ACC112 (cell line): ENCODE results near the gene CCNL1.
"Not testable (repeated sequence)": the region's sequence is repeated elsewhere in the genome, so short reads cannot be mapped to it uniquely, and the experiment has no call there.

Experiments
- H2AFZ ChIP-seq: fragments of 200-600 bp; sonication (generic); one replicate; pipeline ENCODE4 v1.6.0; 2017; ENCODE audit warnings: antibody characterized with exemption, low read length; ENCODE audit not compliant: unreplicated experiment
- H3K27ac ChIP-seq: fragments of 200-600 bp; sonication (generic); 2 replicates; pipeline ENCODE4 v1.5.1; 2014; ENCODE audit warnings: low read depth, mild to moderate bottlenecking, antibody characterized with exemption, low read length, moderate library complexity
- H3K27me3 ChIP-seq: fragments of 200-600 bp; sonication (generic); 2 replicates; pipeline ENCODE4 v1.6.1; 2014; ENCODE audit warnings: mild to moderate bottlenecking, antibody characterized with exemption, low read length, moderate library complexity, mixed read lengths; ENCODE audit not compliant: insufficient read depth
- H3K36me3 ChIP-seq: fragments of 200-600 bp; sonication (generic); 2 replicates; pipeline ENCODE4 v1.6.1; 2016; ENCODE audit warnings: mild to moderate bottlenecking, antibody characterized with exemption, low read length, moderate library complexity, mixed read lengths; ENCODE audit not compliant: insufficient read depth
- H3K4me1 ChIP-seq: fragments of 200-600 bp; sonication (generic); one replicate; pipeline ENCODE4 v1.6.1; 2016; ENCODE audit warnings: low read length, mixed read lengths; ENCODE audit not compliant: insufficient read depth, unreplicated experiment, control insufficient read depth
- H3K4me3 ChIP-seq: fragments of 200-600 bp; sonication (generic); 2 replicates; pipeline ENCODE4 v1.5.1; 2014; ENCODE audit warnings: mild to moderate bottlenecking, low read depth, low read length
- H3K79me2 ChIP-seq: fragments of 200-600 bp; sonication (generic); one replicate; pipeline ENCODE4 v1.6.0; 2016; ENCODE audit warnings: low read length; ENCODE audit not compliant: control insufficient read depth, unreplicated experiment, insufficient read depth

Gene CCNL1

GRCh38 chr3:157103280-157103679 is 56.7 kb downstream of the CCNL1 start:
- Histone ChIP-seq H3K36me3 (no peaks in the 10 kb centered on the region), H3K79me2 (no peaks in the 10 kb centered on the region), H3K4me1 (peaks cover 27% of the 10 kb centered on the region), H3K4me3 (no peak overlapping the region), H2AFZ (no peak overlapping the region), H3K27ac (no peak overlapping the region), H3K27me3 (no peaks in the 10 kb centered on the region)

GRCh38 chr3:157102595-157102994 is 57.4 kb downstream of the CCNL1 start:
- H3K27me3 ChIP-seq, H2AFZ ChIP-seq, H3K36me3 ChIP-seq, H3K27ac ChIP-seq, H3K79me2 ChIP-seq, H3K4me3 ChIP-seq: not testable (repeated sequence)
- peaks cover 27% of the 10 kb centered on the region for H3K4me1 ChIP-seq

- H3K79me2 ChIP-seq: no peaks in the 10 kb centered on the region
- H2AFZ ChIP-seq: no peak overlapping the region
- H3K27ac ChIP-seq: no peak overlapping the region
Measured at GRCh38 chr3:157102098-157102497, 57.8 kb downstream of the CCNL1 start.

GRCh38 chr3:157101486-157101885 is 58.5 kb downstream of the CCNL1 start:
- H3K4me3 ChIP-seq: no peak overlapping the region
- H3K36me3 ChIP-seq: no peaks in the 10 kb centered on the region
- no peaks in the 10 kb centered on the region for H3K79me2 ChIP-seq
- H3K27ac ChIP-seq: no peak overlapping the region
- H3K27me3 ChIP-seq: no peaks in the 10 kb centered on the region
- H2AFZ ChIP-seq: no peak overlapping the region
- peaks cover 27% of the 10 kb centered on the region for H3K4me1 ChIP-seq

More at GRCh38 chr3:157102098-157102497, 57.8 kb downstream of the CCNL1 start:
- no peaks in the 10 kb centered on the region for H3K27me3 ChIP-seq
- H3K4me3 ChIP-seq: no peak overlapping the region
- no peaks in the 10 kb centered on the region for H3K36me3 ChIP-seq
- peaks cover 27% of the 10 kb centered on the region for H3K4me1 ChIP-seq

GRCh38 chr3:157100608-157101396 is 59.1 kb downstream of the CCNL1 start:
- H3K79me2 ChIP-seq: no peaks in the 10 kb centered on the region
- H3K4me1 ChIP-seq: peaks cover 27% of the 10 kb centered on the region
- no peaks in the 10 kb centered on the region for H3K27me3 ChIP-seq
- no peak overlapping the region for H3K27ac ChIP-seq
- no peak overlapping the region for H2AFZ ChIP-seq
- no peak overlapping the region for H3K4me3 ChIP-seq
- no peaks in the 10 kb centered on the region for H3K36me3 ChIP-seq

GRCh38 chr3:157100096-157100477 is 59.9 kb downstream of the CCNL1 start:
- Histone ChIP-seq H3K27me3 (no peaks in the 10 kb centered on the region), H3K79me2 (no peaks in the 10 kb centered on the region), H3K36me3 (no peaks in the 10 kb centered on the region), H3K4me1 (peaks cover 27% of the 10 kb centered on the region), H2AFZ (no peak overlapping the region), H3K27ac (no peak overlapping the region), H3K4me3 (no peak overlapping the region)

GRCh38 chr3:157099326-157100095 is 60.4 kb downstream of the CCNL1 start:
- no peaks in the 10 kb centered on the region for H3K36me3 ChIP-seq
- H3K4me3 ChIP-seq: no peak overlapping the region
- peaks cover 29% of the 10 kb centered on the region for H3K4me1 ChIP-seq
- no peaks in the 10 kb centered on the region for H3K27me3 ChIP-seq
- no peak overlapping the region for H2AFZ ChIP-seq
- H3K79me2 ChIP-seq: no peaks in the 10 kb centered on the region
- H3K27ac ChIP-seq: no peak overlapping the region

- no peak overlapping the region for H3K4me3 ChIP-seq
- H3K79me2 ChIP-seq: no peaks in the 10 kb centered on the region
- H3K27ac ChIP-seq: no peak overlapping the region
- H2AFZ ChIP-seq: no peak overlapping the region
- peaks cover 28% of the 10 kb centered on the region for H3K4me1 ChIP-seq
- no peaks in the 10 kb centered on the region for H3K36me3 ChIP-seq
- H3K27me3 ChIP-seq: no peaks in the 10 kb centered on the region
Measured at GRCh38 chr3:157098823-157099185, 61.1 kb downstream of the CCNL1 start.

GRCh38 chr3:157098121-157098822 is 61.7 kb downstream of the CCNL1 start:
- Histone ChIP-seq H3K4me1 (peaks cover 27% of the 10 kb centered on the region), H3K27me3 (no peaks in the 10 kb centered on the region), H3K4me3 (no peak overlapping the region), H2AFZ (no peak overlapping the region), H3K36me3 (no peaks in the 10 kb centered on the region), H3K79me2 (no peaks in the 10 kb centered on the region), H3K27ac (no peak overlapping the region)
